HG02763 (cell line): ENCODE data around the gene C6orf120.
A peak's percentile ranks its signal among the peaks of the same experiment; 100 is the strongest.

Experiments used
- ATAC-seq: cut with Tn5 transposase; IDR thresholded peaks from one replicate; pipeline ENCODE4 v1.9.1; 2021; ENCODE audit warnings: mild to moderate bottlenecking, moderate library complexity; ENCODE audit not compliant: unreplicated experiment

The C6orf120 gene

DNA sequence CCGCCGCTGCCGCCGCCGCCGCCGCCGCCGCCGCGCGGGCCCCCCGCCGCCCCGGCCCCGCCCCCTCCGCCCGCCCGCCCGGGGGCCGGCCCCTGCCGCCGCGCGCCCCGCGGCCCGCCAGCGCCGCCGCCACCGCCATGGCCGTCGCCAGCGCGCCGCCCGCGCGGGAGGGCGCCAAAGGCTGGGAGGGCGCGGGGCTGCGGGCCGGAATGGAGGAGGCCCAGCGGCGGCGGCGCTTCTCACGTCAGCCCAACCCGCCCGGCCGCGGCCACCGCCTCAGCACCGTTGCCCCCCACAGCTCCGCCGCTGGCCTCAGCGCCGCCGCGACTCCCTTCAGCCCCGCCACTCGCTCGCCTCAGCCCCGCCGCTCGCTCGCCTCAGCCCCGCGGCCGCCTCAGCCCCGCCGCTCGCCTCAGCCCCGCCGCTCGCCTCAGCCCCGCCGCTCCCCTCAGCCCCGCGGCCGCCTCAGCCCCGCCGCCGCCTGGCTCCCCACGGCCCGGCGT, 22.1 kb downstream of the C6orf120 start:
- peak; percentile 39 for ATAC-seq

DNA sequence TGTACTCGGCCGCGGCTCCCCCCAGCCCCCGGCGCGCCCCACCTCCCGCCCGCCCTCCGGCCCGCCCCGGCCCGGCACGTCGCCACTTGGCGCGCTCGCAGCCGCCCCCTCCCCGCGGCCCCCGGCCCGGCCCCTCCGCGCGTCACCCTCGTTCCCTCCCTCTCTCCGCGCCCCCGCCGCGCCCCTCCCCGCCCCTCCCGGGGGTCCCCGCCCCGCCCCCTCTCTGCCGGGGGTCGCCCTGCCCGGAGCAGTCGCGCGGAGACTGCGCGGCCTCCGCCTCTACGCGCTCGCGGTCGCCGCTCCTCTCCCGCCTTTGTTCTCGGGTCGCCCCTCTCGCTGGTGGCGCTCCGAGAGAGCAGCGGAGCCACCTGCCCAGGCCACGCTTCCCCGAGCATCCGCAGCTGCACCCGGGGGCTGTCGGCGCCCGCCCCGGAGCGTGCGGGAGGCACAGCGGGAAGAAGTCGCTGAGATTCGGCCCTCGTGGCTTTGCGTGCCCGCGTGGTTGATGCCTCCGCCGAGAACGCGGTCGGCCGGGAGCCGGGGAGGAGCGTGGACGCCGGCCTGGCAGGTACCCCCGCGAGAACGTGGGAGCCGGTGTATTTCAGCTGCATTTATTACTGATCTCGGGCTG, 22.7 kb downstream of the C6orf120 start, which contains the start of gene PHF10:
TSS of gene PHF10 (minus strand) at position 7 of the 631 bp plus-strand sequence. CDS start 569 bp downstream, outside the sequence.
- peak; percentile 38 for ATAC-seq

DNA sequence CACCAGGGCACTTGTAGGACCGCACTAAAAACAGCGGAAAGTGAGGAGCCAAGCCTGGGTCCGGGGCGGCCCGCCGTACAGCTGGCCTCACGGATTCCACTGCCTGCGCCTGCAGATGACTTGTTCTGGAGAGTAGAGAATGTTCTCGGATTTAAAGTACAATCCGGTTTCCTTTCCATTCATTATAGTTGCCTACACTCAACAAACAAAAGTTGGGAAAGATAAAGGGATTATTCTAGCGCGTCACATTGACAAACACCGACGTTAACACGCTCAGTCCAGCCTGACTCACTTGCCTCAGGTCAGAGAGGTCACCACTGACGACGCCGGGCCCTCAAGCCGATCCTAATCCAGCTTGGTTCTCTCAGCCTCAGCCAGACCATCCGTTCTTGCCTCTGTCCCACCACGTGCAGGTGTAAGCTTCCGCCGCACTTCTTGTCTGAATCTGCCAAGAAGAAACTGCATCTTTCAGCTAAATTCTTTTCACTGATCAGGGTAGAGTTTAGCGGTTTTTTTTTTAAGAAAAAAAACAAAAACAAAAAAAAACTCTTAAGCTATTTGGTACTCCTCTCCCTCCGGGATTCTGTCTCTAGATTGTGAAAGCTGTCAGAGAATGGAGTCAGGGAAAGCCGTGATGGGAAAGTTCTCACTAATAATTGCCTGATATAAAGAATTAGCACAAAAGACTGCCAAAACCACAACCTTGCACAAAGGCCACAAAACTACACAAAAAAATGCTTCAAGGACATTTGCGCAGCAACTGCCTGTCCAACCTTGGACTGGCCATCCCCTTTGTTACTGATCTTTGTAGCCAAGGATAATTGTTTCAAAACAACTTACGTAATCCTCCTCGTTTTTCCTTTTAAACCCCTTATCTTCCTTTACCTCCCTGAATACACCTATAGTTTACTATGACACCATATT, 23.5 kb downstream of the C6orf120 start:
- ATAC-seq: no peak

DNA sequence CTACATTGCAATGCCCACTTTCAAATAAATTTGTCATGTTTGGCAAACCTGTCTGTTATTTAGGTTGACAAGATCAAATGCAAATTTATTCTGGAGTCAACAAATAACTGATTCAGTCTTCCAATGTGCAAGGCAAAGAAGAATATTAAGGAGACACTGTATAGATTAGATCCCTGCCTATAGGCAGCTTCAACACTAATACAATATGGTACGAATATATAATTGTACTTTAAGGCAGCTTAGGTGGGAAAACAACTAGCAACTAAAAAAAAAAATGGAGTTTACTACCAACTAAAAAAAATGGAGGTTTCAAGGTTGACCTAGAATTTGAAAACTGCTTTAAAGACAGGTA, 24.1 kb downstream of the C6orf120 start:
- no peak for ATAC-seq

DNA sequence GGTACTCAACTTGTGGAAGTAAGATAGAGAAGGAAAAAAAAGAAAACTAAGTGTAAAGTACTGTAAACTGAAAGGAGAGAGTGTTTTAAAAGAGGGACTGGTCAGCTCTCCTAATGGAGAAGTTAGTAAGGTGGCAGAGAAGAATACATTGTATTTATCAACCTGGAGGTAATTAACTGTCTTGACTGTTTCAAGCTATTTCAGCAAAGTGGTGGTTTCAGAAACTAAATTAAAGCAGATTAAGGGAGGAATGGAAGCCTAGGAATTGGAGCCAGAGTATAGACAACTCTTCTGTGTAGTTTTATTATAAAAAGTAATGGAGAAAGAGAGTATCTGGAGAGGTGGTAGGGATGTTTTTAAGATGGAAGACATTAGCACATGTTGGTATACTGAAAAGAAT, 25.0 kb downstream of the C6orf120 start:
- ATAC-seq: no peak

DNA sequence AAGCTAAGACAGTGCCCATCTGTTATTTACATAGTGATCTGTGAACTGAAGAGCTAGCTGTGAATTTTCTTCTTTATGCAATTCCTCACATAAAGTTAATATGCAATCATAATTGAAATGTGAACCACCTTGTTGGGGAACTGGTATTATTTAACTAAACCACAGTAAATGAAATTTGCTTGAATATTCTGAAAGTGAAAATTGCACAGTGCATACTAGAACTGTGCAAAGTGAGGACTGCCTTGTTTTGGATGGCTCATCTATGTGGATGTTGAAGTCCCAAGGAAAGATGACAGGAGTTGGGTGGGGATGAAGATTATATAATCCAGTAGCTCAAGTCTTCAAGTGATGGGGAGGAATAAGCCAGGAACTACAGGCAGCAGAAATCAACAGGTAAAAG, 28.0 kb downstream of the C6orf120 start:
- ATAC-seq: no peak

DNA sequence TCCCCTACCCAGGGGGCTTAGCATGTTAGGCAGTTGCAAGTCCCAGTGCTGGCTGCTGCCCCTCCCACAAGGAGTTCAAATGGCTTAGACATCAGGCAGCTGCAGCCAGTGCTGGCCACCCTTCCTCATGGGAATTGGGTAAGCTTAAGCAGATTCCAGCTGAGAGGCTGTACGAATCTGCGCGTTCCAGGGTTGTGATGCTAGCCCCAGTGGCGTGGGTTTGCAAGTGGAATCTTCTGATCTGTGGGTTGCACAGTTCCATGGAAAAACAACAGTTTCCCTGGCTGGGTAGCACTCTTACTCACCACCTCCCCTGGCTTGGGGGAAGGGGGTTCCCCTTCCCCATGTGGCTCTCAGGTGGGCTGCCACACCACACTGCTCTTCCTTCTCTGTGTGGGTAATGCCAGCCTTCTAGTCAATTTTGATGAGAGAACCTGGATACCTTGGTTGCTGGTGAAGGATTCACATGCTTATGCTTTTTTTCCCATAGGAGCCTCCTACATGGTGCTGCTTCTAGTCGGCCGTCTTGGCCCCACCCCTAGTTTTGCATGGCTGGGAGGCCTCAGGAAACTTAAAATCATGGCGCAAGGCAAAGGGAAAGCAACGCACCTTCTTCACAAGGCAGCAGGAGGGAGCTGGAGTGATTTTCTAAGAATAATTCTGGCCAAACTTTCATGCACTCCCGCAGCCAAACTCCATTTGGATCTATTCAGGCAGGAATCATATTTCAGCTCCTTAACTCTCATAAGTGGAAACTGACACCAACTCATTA, 36.5 kb downstream of the C6orf120 start:
- no peak for ATAC-seq

DNA sequence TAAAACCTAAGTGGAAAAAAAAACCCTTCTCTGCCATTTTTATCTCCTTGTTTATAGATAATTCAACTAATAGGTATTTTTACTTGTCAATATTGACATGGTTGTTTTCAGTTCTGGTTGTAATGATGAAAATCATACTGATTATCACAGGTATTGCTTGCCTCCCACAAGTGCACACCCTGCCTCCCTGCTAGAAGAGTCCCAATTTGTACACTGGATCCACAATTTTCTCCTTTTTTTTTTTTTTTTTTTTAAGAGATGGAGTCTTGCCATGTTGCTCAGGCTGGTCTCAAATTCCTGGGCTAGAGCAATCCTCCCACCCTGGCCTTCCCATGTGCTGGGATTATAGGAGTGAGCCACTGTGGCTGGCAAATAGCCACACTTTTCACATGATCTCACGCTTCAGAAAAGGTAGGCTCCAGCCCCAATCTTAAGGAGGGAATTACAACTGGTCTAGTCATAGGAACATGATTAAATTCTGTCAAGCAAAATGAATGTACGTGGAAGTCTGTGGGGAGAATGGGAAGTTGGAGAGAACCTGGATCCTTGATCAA, 37.1 kb downstream of the C6orf120 start:
- ATAC-seq: no peak

DNA sequence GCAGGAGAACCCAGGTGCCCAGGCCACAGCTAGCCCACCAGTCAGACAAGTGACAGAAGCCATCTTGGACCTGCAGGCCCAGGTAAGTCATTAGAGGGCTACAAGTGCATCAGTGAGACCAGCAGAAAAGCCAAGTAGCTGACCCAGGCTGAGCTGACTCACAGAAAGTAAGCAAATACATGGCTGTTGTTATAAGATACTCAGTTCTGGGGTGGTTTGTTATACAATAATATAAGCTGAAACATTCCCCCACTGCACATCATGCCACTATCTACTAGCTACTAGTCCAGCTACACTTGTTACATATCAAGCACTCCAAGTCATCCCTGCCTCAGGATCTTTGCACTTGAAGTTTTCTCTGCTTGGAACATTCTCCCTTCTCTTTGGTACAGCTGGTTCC, 39.4 kb downstream of the C6orf120 start:
- no peak for ATAC-seq

DNA sequence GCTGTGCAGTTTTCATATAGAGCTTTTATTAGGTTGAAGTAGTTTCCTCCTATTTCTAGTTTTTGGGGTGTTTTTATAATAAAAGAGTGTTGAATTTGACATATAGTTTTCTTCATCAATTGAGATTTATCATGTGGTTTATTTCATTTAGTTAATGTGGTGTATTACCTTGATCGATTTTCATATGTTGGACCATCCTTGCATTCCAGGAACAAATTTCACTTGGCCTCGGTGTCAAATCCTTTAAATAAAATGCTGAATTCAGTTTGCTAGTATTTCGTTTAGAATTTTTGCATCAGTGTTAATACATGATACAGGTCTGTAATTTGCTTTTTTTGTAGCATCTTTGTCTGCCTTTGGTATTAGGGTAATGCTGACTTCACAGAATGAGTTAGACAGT, 43.5 kb downstream of the C6orf120 start:
- no peak for ATAC-seq

DNA sequence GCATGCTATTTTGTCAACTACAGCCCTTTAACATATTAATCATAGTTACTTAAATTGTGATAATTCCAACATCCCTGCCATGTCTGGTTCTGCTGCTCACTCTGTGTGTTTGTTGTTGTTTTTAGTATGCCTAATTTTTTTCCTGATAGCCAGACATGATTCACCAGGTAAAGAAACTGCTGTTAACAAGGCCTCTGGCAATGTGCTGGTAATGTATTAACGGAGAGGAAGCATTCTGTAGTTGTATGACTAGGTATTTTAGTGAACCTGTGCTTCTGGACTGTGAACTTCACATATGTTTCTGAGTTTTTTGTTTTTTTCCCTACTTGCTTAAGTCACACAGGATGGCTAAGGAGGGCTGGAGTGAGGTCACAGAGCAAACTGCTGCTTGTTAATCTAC, 44.6 kb downstream of the C6orf120 start:
- ATAC-seq: no peak

DNA sequence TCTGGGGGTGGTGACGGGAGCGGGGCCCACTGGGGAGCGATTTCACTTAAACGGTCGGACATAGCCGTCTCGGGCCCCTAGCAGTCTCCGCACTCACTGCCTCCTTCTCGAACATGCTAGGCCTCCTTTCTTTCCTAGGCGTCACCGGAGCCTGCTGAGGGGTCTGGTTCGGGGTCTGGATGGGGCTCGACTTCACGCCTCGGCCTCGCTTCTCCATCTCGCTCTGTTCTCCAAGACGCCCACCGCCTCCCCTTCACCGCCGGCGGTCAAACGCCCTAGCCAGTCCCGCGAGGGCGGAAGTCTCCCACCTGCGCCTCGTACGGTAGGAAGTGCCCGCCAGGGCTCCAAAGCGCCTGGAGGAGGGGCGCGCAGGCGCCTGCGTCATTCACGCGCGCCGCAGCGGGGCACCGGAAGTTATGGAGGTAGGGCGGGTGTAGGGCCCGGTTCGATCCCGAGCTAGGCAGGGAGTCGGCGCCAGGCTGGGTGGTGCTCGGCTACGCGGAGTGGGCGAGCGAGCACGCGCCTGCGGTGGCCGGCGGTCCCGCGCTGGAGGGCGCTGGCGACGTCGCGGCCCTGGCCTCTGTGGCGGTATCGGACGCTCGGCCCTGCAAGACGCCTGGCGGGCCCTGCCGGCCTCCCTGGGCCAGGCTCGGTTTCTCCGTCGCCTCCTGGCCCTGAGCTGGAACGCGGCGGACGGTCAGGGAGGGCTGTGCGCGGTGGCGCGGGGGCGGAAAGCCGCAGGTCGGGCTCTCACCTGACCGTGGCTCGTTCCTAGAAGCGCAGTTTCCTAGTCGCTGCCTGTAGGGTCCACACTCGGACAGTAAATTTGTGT, 49.5 kb downstream of the C6orf120 start, which contains the start of the genes DYNLT2 and ERMARD:
TSS of gene DYNLT2 (minus strand) at position 331 of the 832 bp plus-strand sequence. CDS start at position 217, 114 bp downstream.
TSS of gene ERMARD (plus strand) at position 381 of the 832 bp plus-strand sequence. CDS start at position 417, 36 bp downstream.
- ATAC-seq: peak; percentile 95

DNA sequence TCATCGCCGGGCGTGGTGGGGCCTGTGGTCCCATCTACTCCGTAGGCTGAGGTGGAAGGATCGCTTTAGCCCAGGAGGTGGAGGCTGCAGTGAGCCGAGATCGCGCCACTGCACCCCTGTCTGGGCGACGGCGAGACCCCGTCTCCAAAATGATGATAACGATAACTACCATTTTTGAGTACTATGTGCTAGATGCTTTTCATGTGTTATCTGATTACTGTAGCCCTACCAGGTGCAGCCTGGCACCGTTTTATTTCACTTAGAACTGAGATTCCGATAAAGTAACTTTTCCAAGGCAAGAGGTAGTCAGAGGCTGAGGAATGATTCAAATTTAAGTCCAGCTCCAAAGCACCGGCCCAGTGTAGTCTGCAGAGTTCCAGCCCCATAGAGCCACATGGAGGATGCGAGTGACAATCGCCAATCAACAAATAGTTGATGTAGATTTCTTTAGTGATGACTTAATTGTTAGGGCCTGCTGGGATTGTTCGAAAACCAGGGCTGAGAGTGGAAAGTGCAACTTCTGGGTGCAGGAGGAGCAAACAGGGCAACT, 50.2 kb downstream of the C6orf120 start:
- no peak for ATAC-seq
